Measurements from ENCODE around the gene TRAM2. TPM values are rescaled to one million over a fixed set of nuclear protein-coding genes. Genes with fewer than 3 reads are reported as not detected.
A peak's percentile ranks its signal among the peaks of the same experiment; 100 is the strongest.

Gene TRAM2
- total RNA-seq, 1 experiment from 2014 or later, result 13.4 TPM

DNA sequence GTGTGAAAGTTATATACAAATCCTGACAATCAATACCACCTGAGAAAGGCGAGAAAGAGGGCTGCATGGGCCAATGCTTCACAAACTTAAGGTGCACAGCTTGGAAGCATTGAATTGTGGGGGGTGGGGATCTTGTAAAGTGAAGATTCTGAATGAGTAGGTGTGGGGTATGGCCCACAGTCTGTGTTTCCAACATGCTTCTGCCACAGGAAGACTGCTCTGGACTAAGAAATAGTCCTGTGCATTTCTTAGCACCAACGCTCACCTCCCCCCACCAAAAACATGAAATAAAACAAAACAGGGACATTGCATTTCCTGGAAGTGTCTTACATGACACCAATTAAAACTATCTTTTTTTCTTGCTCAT, 21.9 kb upstream of the TRAM2 start:
- ChIA-PET CTCF (interaction anchor here (1.0 to 1.8 kb wide), 10 partner anchors 22 to 185 kb away, joined by 3 to 17 read pairs (median 6); partner anchors contain the start of genes EFHC1 and TRAM2), POLR2A (no interaction called here)
- no peaks in the 10 kb centered on the region for H3K36me3 Mint-ChIP-seq
- no peaks in the 10 kb centered on the region; the same call in 1 of the 2 replicates for H3K27me3 Mint-ChIP-seq (ENCODE audit: low read depth)
- peak overlapping the region; percentile 34; the same call in 1 of the 2 replicates for H3K27ac Mint-ChIP-seq
- ATAC-seq (no peak), DNase-seq (ENCODE audit: low spot score) (no peak)
- peaks cover 22% of the 10 kb centered on the region for H3K4me1 Mint-ChIP-seq
- TF ChIP-seq MAX (CRISPR knock-in tag; IDR thresholded peaks at IDR 0.05) (no peak), ZBTB43 (CRISPR knock-in tag; IDR thresholded peaks at IDR 0.05) (no peak), FOXP1 (CRISPR knock-in tag; IDR thresholded peaks at IDR 0.05; ENCODE audit: borderline replicate concordance) (no peak), ZNF416 (CRISPR knock-in tag; IDR thresholded peaks at IDR 0.05) (no peak), ESRRA (CRISPR knock-in tag; IDR thresholded peaks at IDR 0.05; ENCODE audit: borderline replicate concordance) (no peak), FOXK1 (CRISPR knock-in tag; IDR thresholded peaks at IDR 0.05) (no peak), CDX4 (CRISPR knock-in tag; IDR thresholded peaks at IDR 0.05; ENCODE audit: borderline replicate concordance) (no peak), SMAD3 (CRISPR knock-in tag; IDR thresholded peaks at IDR 0.05; ENCODE audit: borderline replicate concordance) (no peak), IRF2 (CRISPR knock-in tag; IDR thresholded peaks at IDR 0.05; ENCODE audit: borderline replicate concordance, low read depth) (no peak), MXD4 (CRISPR knock-in tag; IDR thresholded peaks at IDR 0.05; ENCODE audit: borderline replicate concordance) (no peak), NFATC4 (CRISPR knock-in tag; IDR thresholded peaks at IDR 0.05) (no peak), TEAD4 (CRISPR knock-in tag; IDR thresholded peaks at IDR 0.05) (no peak), ZNF671 (CRISPR knock-in tag; IDR thresholded peaks at IDR 0.05) (no peak), ARID4B (CRISPR knock-in tag; IDR thresholded peaks at IDR 0.05; ENCODE audit: borderline replicate concordance) (no peak), ELF4 (CRISPR knock-in tag; IDR thresholded peaks at IDR 0.05; ENCODE audit: low read depth) (no peak)
- TF ChIP-seq, protein P1, sequence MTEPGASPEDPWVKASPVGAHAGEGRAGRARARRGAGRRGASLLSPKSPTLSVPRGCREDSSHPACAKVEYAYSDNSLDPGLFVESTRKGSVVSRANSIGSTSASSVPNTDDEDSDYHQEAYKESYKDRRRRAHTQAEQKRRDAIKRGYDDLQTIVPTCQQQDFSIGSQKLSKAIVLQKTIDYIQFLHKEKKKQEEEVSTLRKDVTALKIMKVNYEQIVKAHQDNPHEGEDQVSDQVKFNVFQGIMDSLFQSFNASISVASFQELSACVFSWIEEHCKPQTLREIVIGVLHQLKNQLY (CRISPR knock-in tag; IDR thresholded peaks at IDR 0.05), result no peak
- TF ChIP-seq, protein P2, sequence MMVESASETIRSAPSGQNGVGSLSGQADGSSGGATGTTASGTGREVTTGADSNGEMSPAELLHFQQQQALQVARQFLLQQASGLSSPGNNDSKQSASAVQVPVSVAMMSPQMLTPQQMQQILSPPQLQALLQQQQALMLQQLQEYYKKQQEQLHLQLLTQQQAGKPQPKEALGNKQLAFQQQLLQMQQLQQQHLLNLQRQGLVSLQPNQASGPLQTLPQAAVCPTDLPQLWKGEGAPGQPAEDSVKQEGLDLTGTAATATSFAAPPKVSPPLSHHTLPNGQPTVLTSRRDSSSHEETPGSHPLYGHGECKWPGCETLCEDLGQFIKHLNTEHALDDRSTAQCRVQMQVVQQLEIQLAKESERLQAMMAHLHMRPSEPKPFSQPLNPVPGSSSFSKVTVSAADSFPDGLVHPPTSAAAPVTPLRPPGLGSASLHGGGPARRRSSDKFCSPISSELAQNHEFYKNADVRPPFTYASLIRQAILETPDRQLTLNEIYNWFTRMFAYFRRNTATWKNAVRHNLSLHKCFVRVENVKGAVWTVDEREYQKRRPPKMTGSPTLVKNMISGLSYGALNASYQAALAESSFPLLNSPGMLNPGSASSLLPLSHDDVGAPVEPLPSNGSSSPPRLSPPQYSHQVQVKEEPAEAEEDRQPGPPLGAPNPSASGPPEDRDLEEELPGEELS (CRISPR knock-in tag; IDR thresholded peaks at IDR 0.05), result no peak
- TF ChIP-seq, protein P3, sequence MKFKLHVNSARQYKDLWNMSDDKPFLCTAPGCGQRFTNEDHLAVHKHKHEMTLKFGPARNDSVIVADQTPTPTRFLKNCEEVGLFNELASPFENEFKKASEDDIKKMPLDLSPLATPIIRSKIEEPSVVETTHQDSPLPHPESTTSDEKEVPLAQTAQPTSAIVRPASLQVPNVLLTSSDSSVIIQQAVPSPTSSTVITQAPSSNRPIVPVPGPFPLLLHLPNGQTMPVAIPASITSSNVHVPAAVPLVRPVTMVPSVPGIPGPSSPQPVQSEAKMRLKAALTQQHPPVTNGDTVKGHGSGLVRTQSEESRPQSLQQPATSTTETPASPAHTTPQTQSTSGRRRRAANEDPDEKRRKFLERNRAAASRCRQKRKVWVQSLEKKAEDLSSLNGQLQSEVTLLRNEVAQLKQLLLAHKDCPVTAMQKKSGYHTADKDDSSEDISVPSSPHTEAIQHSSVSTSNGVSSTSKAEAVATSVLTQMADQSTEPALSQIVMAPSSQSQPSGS (CRISPR knock-in tag; IDR thresholded peaks at IDR 0.05; ENCODE audit: borderline replicate concordance, low read depth), result no peak
- TF ChIP-seq, protein P4, sequence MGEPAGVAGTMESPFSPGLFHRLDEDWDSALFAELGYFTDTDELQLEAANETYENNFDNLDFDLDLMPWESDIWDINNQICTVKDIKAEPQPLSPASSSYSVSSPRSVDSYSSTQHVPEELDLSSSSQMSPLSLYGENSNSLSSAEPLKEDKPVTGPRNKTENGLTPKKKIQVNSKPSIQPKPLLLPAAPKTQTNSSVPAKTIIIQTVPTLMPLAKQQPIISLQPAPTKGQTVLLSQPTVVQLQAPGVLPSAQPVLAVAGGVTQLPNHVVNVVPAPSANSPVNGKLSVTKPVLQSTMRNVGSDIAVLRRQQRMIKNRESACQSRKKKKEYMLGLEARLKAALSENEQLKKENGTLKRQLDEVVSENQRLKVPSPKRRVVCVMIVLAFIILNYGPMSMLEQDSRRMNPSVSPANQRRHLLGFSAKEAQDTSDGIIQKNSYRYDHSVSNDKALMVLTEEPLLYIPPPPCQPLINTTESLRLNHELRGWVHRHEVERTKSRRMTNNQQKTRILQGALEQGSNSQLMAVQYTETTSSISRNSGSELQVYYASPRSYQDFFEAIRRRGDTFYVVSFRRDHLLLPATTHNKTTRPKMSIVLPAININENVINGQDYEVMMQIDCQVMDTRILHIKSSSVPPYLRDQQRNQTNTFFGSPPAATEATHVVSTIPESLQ (CRISPR knock-in tag; IDR thresholded peaks at IDR 0.05), result no peak
- TF ChIP-seq, protein P5, sequence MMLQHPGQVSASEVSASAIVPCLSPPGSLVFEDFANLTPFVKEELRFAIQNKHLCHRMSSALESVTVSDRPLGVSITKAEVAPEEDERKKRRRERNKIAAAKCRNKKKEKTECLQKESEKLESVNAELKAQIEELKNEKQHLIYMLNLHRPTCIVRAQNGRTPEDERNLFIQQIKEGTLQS (CRISPR knock-in tag; conservative IDR thresholded peaks at IDR 0.05), result no peak
- H3K4me3 Mint-ChIP-seq, result no peak overlapping the region
- H3K9me3 Mint-ChIP-seq, result no peaks in the 10 kb centered on the region
